Measurements from ENCODE around the gene EFEMP2.
"Not testable (repeated sequence)": the region's sequence is repeated elsewhere in the genome, so short reads cannot be mapped to it uniquely, and the experiment has no call there.

The EFEMP2 gene

DNA sequence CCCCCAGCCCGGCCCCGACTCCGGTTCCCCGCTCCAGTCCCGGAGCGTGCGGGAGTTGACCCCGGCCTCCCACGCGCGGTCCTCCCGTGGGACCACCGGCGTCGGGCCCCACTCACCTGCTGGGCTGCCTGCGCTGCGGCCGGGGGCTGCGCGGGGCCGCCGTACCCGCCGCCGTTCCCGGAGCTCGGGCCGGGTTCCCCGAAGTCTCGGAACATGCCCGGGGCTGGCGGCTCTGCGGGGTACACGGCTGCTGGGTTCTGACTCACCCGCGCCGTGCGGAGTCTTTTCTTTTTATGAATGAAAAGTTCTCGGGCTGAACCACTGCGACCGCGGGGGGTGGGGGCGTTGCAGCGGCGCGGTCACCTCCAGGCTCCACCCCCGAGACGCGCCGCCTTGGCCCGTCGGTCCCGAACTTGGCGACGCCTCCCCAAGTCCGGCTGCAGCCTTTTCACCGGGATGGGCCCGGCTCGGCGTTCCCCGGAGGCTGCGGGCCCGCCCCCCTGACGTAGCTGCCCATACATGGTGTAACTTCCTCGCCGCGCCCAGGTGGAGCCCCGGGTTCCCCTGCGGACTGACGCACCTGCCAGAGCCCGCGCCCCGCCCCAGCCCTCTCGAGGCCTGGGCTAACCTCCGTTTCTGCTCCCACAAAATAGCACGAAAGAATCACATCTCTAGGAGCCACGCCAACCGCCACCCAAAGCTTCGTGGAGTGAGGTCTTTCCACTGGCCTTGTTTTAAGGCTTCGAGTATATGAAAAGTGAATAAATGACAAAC, 27.7 kb upstream of the EFEMP2 start, which contains the start of gene FOSL1:
FOSL1 (minus strand) TSS at position 264 of the 774 bp plus-strand sequence; CDS start at position 215, 49 bp downstream.
- peak; percentile 96 for DNase-seq (ENCODE audit: low read depth)

- DNase-seq (ENCODE audit: low read depth) = peak; percentile 78
These were observed 26.9 kb upstream of the EFEMP2 start for GRCh38 chr11:65899356-65900124.

DNA sequence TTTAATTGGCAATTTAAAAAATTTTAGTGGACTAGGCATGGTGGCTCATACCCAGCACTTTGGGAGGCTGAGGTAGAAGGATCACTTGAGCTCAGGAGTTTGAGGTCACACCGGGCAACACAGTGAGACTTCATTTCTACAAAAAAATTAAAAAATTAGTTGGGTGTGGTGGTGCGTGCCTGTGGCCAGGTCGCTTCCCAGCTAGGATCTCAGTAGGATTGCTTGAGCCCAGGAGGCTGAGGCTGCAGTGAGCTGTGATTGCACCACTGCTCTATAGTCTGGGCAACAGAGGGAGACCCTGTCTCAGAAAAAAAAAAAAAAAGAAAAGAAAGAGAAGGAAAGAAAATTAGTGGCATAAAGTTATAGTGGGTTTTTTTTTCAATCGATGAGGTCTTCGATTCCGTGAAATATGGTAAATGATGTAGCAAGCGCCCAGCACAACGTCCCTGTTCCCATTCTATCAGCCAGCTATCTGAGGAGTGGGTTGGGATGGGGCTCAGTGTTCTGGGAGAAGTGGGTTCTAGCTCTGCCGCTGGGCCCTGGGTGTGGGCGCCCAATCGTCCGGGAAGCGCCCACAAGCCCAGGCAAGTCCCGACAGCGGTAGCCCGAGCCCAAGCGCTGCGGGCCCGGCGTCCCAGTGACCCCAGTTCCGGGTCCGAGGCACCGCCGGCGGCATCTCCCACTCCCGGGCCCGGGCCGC, 26.2 kb upstream of the EFEMP2 start:
- no peak for DNase-seq (ENCODE audit: low read depth)

DNA sequence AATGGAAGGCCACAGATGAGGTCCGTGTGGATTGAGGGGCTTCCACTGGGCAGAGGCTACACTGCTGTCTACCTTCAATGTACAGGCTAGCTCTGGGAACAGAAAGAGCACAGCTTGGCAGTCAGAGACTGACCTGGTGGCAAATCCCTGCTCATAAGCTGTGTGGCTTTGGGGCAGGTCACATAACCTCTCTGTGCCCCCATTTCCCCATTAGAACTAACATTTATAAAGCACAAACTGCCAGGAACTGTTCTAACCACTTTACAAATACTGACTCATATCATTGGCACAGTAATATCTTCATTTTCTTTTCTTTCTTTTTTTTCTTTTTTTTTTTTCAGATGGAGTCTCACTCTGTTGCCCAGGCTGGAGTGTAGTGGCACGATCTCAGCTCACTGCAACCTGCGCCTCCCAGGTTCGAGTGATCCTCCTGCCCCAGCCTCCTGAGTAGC, 24.4 kb upstream of the EFEMP2 start:
- DNase-seq (ENCODE audit: low read depth) = no peak

GRCh38 chr11:65896034-65896999, 23.7 kb upstream of the EFEMP2 start:
- DNase-seq (ENCODE audit: low read depth) = no peak

GRCh38 chr11:65895482-65895981, 22.9 kb upstream of the EFEMP2 start:
- no peak for DNase-seq (ENCODE audit: low read depth)

DNA sequence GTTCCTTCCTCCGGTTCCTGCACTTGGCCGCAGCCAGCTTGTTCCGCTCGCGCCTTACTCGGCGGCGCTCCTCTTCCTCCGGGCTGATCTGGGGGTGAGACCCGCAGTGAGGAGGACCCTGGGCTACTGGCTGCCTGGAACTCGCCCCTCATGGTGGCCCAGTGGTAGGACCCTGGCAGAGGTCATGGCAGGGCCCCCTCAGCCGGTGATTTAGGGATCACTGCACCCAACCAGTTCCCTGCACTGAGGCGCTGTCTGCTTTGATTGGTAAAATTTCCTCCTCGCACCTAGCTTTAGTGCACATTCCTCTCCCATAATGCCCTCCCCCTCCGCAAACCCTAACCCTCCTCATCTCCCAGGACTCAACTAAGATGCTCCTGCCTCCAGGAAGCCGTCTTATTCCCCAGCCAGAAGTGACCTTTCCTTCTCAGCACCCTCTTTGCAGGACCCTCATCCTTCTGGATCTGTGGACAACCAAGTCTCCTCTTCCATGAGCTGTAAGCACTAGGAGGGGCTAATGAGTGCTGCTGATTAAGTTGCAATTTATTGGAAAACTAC, 21.5 kb upstream of the EFEMP2 start:
- DNase-seq (ENCODE audit: low read depth) = no peak

DNA sequence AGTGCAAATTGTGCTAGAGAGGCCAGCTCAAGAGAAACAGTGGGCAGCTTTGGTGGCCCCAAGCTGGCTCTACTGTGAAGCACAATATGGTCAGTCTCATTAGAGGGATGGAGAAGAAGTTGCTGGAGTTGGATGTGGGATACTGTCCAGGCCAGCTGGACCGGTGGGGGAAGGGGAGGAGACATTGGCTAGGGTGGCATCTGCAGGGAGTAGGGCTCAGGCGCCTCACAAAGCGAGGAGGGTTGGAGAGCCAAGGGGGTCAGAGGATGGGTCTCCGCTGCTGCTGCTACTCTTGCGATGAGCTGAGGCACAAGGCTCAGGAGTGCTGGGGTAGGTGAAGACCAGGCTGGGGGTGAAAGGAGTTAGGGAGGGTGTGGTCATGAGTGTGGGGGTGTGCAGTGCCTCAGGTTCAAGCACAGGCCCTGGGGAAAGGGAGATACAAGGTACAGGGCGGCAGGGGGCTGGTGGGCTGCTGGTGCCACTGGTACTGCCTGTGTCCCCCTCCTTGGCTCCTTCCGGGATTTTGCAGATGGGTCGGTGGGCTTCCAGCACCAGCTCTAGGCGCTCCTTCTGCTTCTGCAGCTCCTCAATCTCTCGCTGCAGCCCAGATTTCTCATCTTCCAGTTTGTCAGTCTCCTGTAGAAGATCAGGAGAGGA, 20.2 kb upstream of the EFEMP2 start:
- no peak for DNase-seq (ENCODE audit: low read depth)

GRCh38 chr11:65892137-65892540, 19.5 kb upstream of the EFEMP2 start:
- DNase-seq (ENCODE audit: low read depth) = not testable (repeated sequence)

- DNase-seq (ENCODE audit: low read depth) = no peak
These were observed 18.9 kb upstream of the EFEMP2 start for GRCh38 chr11:65891219-65892136.

DNA sequence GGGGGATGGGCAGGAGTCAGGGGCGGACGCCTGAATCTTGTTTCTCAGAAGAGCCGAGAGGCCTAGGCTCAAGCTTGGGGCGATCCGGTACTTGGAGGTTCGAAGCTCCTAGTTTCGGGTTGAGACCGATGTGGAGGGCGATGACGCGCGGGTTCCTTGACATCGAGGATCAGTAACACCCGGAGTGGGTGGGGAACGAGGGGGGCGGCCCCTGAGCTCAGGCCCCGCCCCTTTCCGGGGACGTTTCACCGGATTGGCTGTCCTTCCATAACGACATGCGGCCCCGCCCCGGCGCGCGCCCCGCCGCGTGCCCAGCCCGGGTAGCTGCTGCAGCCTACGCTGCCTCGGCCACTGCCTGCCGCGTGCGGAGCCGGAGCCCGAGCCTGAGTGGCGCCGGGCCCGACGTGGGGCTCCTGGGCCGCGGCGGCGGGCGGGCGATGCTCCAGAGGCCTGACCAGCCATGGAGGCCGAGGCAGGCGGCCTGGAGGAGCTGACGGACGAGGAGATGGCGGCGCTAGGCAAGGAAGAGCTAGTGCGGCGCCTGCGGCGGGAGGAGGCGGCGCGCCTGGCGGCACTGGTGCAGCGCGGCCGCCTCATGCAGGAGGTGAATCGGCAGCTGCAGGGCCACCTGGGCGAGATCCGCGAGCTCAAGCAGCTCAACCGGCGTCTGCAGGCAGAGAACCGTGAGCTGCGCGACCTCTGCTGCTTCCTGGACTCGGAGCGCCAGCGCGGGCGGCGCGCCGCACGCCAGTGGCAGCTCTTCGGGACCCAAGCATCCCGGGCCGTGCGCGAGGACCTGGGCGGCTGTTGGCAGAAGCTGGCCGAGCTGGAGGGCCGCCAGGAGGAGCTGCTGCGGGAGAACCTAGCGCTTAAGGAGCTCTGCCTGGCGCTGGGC, 18.0 kb upstream of the EFEMP2 start, which contains the start of gene CCDC85B:
CCDC85B (plus strand) TSS at position 350 of the 895 bp plus-strand sequence; CDS start at position 461, 111 bp downstream.
- DNase-seq (ENCODE audit: low read depth) = peak; percentile 99

- DNase-seq (ENCODE audit: low read depth) = peak; percentile 96
These were observed 15.7 kb upstream of the EFEMP2 start, which contains the start of gene FIBP for GRCh38 chr11:65888163-65888814. FIBP (minus strand) TSS chr11:65888471; CDS start chr11:65888418, 53 bp downstream.

GRCh38 chr11:65887723-65888162, 15.1 kb upstream of the EFEMP2 start:
- no peak for DNase-seq (ENCODE audit: low read depth)

DNA sequence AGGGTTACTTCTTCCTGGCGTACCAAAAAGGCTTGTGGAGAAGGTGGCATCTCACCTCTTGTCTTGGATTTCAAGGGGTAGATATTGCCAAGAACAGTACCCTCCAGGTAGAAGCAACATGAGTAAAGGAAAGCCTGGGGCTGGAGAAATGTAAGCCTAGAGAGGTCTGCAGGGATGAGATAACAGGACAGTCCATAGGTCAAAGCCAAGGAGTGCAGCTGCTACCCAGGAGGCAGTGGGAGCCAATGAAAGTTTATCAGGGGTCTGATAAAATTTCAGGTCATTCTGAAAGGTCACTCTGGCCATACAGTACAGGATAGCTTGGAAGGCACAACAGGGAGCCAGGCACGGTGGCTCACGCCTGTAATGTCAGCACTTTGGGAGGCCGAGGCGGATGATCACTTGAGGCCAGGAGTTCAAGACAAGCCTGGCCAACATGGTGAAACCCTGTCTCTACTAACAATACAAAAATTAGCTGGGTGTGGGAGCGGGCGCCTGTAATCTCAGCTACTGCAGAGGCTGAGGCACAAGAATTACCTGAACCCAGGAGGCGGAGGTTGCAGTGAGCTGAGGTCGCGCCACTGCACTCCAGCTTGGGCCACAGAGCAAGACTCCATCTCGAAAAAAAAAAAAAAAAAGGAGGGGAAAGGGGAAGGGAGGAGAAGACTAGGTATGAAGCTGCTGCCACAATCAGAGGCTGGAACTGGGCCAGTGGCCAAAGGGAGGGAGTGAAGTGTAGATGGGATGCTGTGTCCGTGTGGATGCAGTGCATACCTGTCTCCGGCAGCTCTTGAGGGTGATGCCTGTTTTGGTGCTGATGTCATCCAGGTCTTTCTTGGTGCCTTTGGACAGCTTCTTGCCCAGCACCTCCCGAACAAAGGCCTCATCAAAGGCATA, 14.5 kb upstream of the EFEMP2 start:
- DNase-seq (ENCODE audit: low read depth) = no peak

- DNase-seq (ENCODE audit: low read depth) = no peak
These were observed 13.4 kb upstream of the EFEMP2 start for GRCh38 chr11:65885808-65886536.
